ENCODE measurements around the gene IMMP2L.

The IMMP2L gene

DNA sequence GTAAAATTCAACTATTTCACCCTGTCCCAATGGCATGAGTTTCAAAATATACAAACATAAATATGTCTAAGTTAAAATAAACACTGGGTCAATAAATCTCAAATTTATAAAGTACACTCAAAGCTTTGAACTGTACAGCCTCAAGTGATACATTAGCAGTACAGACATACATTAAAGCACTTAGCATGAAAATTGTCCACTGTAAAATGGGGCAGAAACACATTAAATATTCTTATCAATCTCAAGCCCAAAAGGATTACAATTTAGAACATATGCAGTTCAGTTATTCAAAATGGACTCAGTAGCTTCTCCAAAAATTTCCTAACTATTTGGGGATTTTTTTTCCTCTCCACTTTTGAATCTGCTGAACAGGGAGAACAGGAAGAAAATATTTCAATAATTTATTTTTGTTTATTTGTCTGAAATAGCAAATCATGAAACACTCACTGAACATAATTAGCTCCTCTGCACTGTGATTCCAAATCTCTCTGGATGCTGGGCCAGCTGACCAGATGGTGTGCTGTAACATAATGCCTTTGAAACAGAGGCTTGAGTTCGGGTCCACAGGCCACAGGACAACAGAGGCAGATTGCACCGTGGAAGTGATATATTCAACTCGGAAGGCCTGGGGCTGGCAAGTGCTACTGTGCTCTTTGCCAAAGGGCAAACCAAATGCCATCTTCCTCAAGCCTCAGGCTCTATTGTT is 720.3 kb downstream of the IMMP2L start:
- Histone ChIP-seq H3F3A (ENCODE audit: low read depth) (no peaks in the 10 kb centered on the region), H3K27me3 (ENCODE audit: insufficient read depth, low read length, poor library complexity, severe bottlenecking) (no peaks in the 10 kb centered on the region), H2AFZ (ENCODE audit: low read length) (no peak overlapping the region), H3K36me3 (ENCODE audit: insufficient read depth, low read length) (no peaks in the 10 kb centered on the region), H3K9ac (ENCODE audit: low read depth, low read length, poor library complexity, severe bottlenecking) (no peak overlapping the region), H3K9me3 (ENCODE audit: insufficient read depth, low read depth, low read length) (no peaks in the 10 kb centered on the region), H3K4me1 (ENCODE audit: insufficient read depth, low read length, poor library complexity, severe bottlenecking) (no peaks in the 10 kb centered on the region), H3K79me2 (ENCODE audit: insufficient read depth, low read length) (no peaks in the 10 kb centered on the region), H4K20me1 (ENCODE audit: insufficient read depth, low read length, poor library complexity, severe bottlenecking) (no peaks in the 10 kb centered on the region), H3K4me2 (ENCODE audit: low read depth, low read length, poor library complexity, severe bottlenecking) (no peak overlapping the region), H3K9me2 (replicated peaks; ENCODE audit: low read depth, low read length) (no peaks in the 10 kb centered on the region), H3K4me3 (ENCODE audit: low read length, poor library complexity, severe bottlenecking) (no peak overlapping the region)
- TF ChIP-seq EZH2phosphoT487 (IDR thresholded peaks at IDR 0.05; ENCODE audit: borderline replicate concordance) (no peak), CTCF (conservative IDR thresholded peaks at IDR 0.05; ENCODE audit: low read length) (no peak)

GRCh38 chr7:110839866-110840265 is 722.4 kb downstream of the IMMP2L start:
- H3K36me3 ChIP-seq (ENCODE audit: insufficient read depth, low read length): no peaks in the 10 kb centered on the region
- no peak overlapping the region for H3K9ac ChIP-seq (ENCODE audit: low read depth, low read length, poor library complexity, severe bottlenecking)
- H3K9me3 ChIP-seq (ENCODE audit: insufficient read depth, low read depth, low read length): no peaks in the 10 kb centered on the region
- H3K4me3 ChIP-seq (ENCODE audit: low read length, poor library complexity, severe bottlenecking): no peak overlapping the region
- H2AFZ ChIP-seq (ENCODE audit: low read length): no peak overlapping the region
- H4K20me1 ChIP-seq (ENCODE audit: insufficient read depth, low read length, poor library complexity, severe bottlenecking): no peaks in the 10 kb centered on the region
- no peaks in the 10 kb centered on the region for H3F3A ChIP-seq (ENCODE audit: low read depth)
- no peaks in the 10 kb centered on the region for H3K9me2 ChIP-seq (replicated peaks; ENCODE audit: low read depth, low read length)
- TF ChIP-seq CTCF (conservative IDR thresholded peaks at IDR 0.05; ENCODE audit: low read length) (no peak), EZH2phosphoT487 (IDR thresholded peaks at IDR 0.05; ENCODE audit: borderline replicate concordance) (no peak)
- H3K79me2 ChIP-seq (ENCODE audit: insufficient read depth, low read length): no peaks in the 10 kb centered on the region
- H3K4me1 ChIP-seq (ENCODE audit: insufficient read depth, low read length, poor library complexity, severe bottlenecking): no peaks in the 10 kb centered on the region
- no peak overlapping the region for H3K4me2 ChIP-seq (ENCODE audit: low read depth, low read length, poor library complexity, severe bottlenecking)
- no peaks in the 10 kb centered on the region for H3K27me3 ChIP-seq (ENCODE audit: insufficient read depth, low read length, poor library complexity, severe bottlenecking)

DNA sequence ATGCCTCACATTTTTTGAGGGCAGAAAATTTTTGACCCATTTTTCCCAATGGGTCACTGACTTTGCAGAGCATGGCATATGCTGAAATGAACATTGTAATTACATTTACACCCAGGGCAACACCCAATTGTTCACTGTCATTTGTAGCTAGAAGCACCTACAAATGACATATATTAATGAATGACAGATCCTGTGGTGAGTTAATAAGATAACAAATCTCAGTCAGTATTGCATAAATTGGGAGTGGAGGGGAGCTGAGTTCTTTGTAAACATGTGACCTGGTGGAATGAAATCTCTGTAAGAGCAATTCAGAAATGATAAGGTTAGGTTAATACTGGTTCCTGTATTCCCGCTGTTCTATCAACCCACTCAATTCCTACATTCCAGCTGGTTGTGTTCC is 726.4 kb downstream of the IMMP2L start:
- H3F3A ChIP-seq (ENCODE audit: low read depth): no peaks in the 10 kb centered on the region
- H3K27me3 ChIP-seq (ENCODE audit: insufficient read depth, low read length, poor library complexity, severe bottlenecking): no peaks in the 10 kb centered on the region
- no peaks in the 10 kb centered on the region for H4K20me1 ChIP-seq (ENCODE audit: insufficient read depth, low read length, poor library complexity, severe bottlenecking)
- H3K9ac ChIP-seq (ENCODE audit: low read depth, low read length, poor library complexity, severe bottlenecking): no peak overlapping the region
- TF ChIP-seq CTCF (conservative IDR thresholded peaks at IDR 0.05; ENCODE audit: low read length) (no peak), EZH2phosphoT487 (IDR thresholded peaks at IDR 0.05; ENCODE audit: borderline replicate concordance) (no peak)
- H3K4me1 ChIP-seq (ENCODE audit: insufficient read depth, low read length, poor library complexity, severe bottlenecking): no peaks in the 10 kb centered on the region
- no peak overlapping the region for H3K4me2 ChIP-seq (ENCODE audit: low read depth, low read length, poor library complexity, severe bottlenecking)
- no peaks in the 10 kb centered on the region for H3K36me3 ChIP-seq (ENCODE audit: insufficient read depth, low read length)
- H3K9me2 ChIP-seq (replicated peaks; ENCODE audit: low read depth, low read length): no peaks in the 10 kb centered on the region
- H3K4me3 ChIP-seq (ENCODE audit: low read length, poor library complexity, severe bottlenecking): no peak overlapping the region
- no peaks in the 10 kb centered on the region for H3K9me3 ChIP-seq (ENCODE audit: insufficient read depth, low read depth, low read length)
- H3K79me2 ChIP-seq (ENCODE audit: insufficient read depth, low read length): no peaks in the 10 kb centered on the region
- H2AFZ ChIP-seq (ENCODE audit: low read length): no peak overlapping the region

Measured in Loucy (cell line).